AG10803 (cell line): ENCODE data around the gene PPM1A.

Experiments used
- DNase-seq: peaks from one replicate; pipeline ENCODE4 v3.0.0; 2010; ENCODE audit warnings: low read depth
- H3K4me3 ChIP-seq: 2 replicates; pipeline ENCODE4 v1.5.1; 2011; ENCODE audit warnings: mild to moderate bottlenecking, low read length, control low read depth
- TF ChIP-seq, protein P1 (sequence below): conservative IDR thresholded peaks from 2 replicates; pipeline ENCODE4 v1.5.1; 2011; ENCODE audit warnings: mild to moderate bottlenecking, low read length, control low read depth, inconsistent platforms

The PPM1A gene

GRCh38 chr14:60344751-60345150, 95.7 kb downstream of the PPM1A start:
- TF ChIP-seq, protein P1, sequence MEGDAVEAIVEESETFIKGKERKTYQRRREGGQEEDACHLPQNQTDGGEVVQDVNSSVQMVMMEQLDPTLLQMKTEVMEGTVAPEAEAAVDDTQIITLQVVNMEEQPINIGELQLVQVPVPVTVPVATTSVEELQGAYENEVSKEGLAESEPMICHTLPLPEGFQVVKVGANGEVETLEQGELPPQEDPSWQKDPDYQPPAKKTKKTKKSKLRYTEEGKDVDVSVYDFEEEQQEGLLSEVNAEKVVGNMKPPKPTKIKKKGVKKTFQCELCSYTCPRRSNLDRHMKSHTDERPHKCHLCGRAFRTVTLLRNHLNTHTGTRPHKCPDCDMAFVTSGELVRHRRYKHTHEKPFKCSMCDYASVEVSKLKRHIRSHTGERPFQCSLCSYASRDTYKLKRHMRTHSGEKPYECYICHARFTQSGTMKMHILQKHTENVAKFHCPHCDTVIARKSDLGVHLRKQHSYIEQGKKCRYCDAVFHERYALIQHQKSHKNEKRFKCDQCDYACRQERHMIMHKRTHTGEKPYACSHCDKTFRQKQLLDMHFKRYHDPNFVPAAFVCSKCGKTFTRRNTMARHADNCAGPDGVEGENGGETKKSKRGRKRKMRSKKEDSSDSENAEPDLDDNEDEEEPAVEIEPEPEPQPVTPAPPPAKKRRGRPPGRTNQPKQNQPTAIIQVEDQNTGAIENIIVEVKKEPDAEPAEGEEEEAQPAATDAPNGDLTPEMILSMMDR, result no peak
- no peak for DNase-seq
- H3K4me3 ChIP-seq, result no peak overlapping the region

GRCh38 chr14:60346706-60347105, 97.7 kb downstream of the PPM1A start:
- TF ChIP-seq, protein P1, result no peak
- no peak for DNase-seq
- no peak overlapping the region for H3K4me3 ChIP-seq

- no peak overlapping the region for H3K4me3 ChIP-seq
- TF ChIP-seq, protein P1, result no peak
- DNase-seq, result no peak
These were observed 99.2 kb downstream of the PPM1A start for GRCh38 chr14:60348211-60348610.
